ENCODE data around the gene KRTAP4-4.

KRTAP4-4 gene

GRCh38 chr17:41116297-41116696 is 44.3 kb downstream of the KRTAP4-4 start:
- in situ Hi-C loops (cut with HindIII; ENCODE audit: low sequenced_read_pairs), result no loop called here

- in situ Hi-C loops (cut with HindIII; ENCODE audit: low sequenced_read_pairs), result no loop called here
These were observed 49.2 kb downstream of the KRTAP4-4 start for GRCh38 chr17:41111151-41111885.
